Fibroblast of mammary gland (primary cell): ENCODE data around the gene PLCL2.

Source experiments
- DNase-seq: peaks from one replicate; pipeline ENCODE4 v3.0.0-alpha.2; 2010; ENCODE audit warnings: low read depth
- H3K4me3 ChIP-seq: 2 replicates; pipeline ENCODE4 v1.5.1; 2011; ENCODE audit warnings: low read depth, mild to moderate bottlenecking, low read length, moderate library complexity; ENCODE audit not compliant: control insufficient read depth
- TF ChIP-seq, protein P1 (sequence below): conservative IDR thresholded peaks from 2 replicates; pipeline ENCODE4 v1.5.1; 2011; ENCODE audit warnings: low read depth, low read length, inconsistent platforms; ENCODE audit not compliant: control insufficient read depth, insufficient read depth

Gene PLCL2

GRCh38 chr3:16884748-16885592 lies at the start of gene PLCL2:
Gene PLCL2, plus strand, starts transcription at chr3:16884955. Its CDS starts 85 bp downstream, at chr3:16885040.
- DNase-seq, result peak; percentile 42

DNA sequence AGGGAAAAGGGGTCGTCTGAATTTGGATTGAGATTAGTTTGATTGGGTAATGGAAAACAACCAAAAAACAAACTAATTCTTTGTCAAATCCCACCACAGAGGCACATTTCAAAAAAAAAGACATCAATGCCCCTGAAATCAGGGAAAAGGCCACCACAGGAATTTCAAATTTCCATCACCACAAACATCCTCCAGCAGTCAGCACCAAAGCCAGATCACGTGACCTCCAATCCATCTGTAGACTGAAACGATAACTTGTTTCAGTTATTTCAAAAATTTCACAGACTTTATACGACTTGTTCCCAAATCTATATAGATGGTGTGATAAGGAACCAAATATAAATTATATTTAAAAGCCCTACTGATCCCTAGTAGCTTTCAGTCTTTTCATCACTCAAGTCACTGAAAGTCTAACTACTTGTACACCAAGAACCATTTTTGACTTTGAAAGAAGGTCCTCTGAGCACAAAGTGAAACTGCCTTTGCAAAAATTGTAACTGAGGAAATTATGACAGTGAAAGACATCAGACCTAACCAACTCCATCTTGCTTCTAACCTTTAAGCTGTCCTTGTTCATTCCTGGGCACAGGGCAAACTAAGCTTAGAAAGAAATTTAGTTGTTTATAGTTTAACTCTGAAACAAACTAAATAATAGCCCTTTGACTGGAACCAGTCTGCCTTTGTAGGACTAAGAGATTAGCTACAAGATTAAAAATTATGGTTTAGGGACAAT lies 48.1 kb upstream of the PLCL2 start:
- no peak overlapping the region for H3K4me3 ChIP-seq
- TF ChIP-seq, protein P1, sequence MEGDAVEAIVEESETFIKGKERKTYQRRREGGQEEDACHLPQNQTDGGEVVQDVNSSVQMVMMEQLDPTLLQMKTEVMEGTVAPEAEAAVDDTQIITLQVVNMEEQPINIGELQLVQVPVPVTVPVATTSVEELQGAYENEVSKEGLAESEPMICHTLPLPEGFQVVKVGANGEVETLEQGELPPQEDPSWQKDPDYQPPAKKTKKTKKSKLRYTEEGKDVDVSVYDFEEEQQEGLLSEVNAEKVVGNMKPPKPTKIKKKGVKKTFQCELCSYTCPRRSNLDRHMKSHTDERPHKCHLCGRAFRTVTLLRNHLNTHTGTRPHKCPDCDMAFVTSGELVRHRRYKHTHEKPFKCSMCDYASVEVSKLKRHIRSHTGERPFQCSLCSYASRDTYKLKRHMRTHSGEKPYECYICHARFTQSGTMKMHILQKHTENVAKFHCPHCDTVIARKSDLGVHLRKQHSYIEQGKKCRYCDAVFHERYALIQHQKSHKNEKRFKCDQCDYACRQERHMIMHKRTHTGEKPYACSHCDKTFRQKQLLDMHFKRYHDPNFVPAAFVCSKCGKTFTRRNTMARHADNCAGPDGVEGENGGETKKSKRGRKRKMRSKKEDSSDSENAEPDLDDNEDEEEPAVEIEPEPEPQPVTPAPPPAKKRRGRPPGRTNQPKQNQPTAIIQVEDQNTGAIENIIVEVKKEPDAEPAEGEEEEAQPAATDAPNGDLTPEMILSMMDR, result no peak
- no peak for DNase-seq

More at GRCh38 chr3:16884748-16885592, at the start of gene PLCL2:
- peak within 1 kb of the TSS; percentile 84 for H3K4me3 ChIP-seq
- TF ChIP-seq, protein P1, result no peak

- H3K4me3 ChIP-seq, result no peak overlapping the region
- DNase-seq, result no peak
- TF ChIP-seq, protein P1, result no peak
Measured at GRCh38 chr3:16837602-16838001, 47.2 kb upstream of the PLCL2 start.

DNA sequence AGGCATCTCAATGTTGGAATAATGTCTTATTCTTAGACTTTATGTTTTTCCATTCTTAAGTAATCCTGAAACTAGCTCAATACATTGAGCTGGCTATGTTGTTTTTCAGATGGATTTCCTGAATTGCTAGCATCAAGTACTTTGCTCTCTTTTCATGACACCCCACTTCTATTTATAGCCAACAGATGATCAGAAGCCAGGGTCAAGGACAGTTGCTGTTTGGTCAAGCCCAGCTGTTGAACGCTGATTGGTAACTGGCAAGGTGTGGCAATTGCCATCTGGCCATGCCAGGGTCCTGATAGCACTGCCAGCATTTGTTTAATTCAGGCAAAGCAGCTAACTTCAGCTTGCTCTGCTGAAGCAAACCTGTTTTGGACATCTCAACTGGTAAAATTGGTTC lies 46.2 kb upstream of the PLCL2 start:
- TF ChIP-seq, protein P1, result no peak
- no peak for DNase-seq

DNA sequence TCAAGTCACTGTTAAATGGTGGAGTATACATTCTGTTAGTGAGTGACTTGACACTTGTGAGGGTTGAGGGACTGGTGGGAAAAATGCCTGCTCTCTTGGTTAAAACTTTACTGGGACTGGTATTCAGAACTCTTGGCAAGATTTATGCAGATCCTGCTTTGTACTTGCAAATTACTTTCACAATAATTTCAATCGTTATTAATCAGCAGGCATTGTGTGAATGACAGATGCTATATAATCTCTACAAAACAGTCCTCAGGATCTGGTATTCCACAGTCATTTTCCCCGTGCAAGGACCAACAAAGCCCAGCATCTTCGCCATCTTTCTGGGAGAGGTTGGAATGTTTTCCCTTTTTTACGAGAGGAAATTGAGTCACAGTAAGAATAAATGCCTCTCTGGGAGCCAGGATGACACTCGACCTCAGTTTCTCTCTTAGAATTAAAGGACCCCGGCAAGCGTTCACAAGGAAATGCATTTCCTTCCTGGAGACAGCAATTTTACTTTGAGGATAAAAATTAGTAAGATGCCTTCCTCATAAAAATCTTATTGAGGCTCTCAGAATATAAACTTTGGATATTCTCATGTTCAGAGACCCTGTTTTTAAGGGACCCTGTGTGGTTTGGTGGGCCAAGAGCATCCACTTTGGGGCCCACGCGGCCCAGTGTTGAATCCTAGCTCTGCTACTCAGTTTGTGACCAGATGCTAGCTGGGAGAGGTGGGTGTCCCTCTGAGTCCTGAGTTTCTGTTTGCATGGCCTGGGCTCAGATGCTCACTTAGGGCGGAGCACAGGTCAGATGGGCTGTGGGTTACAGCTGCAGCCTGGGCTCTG lies 45.3 kb upstream of the PLCL2 start:
- H3K4me3 ChIP-seq, result no peak overlapping the region
- TF ChIP-seq, protein P1, result no peak
- DNase-seq, result no peak

More for the DNA sequence above, 46.2 kb upstream of the PLCL2 start:
- H3K4me3 ChIP-seq, result no peak overlapping the region

- peak; percentile 7 for DNase-seq
- H3K4me3 ChIP-seq, result no peak overlapping the region
- TF ChIP-seq, protein P1, result no peak
Measured at GRCh38 chr3:16840101-16840424, 44.7 kb upstream of the PLCL2 start.
